ENCODE results near the gene WDR54. TPM values are rescaled to one million over a fixed set of nuclear protein-coding genes. Genes with fewer than 3 reads are reported as not detected.
A peak's percentile ranks its signal among the peaks of the same experiment; 100 is the strongest.
"Not testable (repeated sequence)": the region's sequence is repeated elsewhere in the genome, so short reads cannot be mapped to it uniquely, and the experiment has no call there.

The WDR54 gene
- total RNA-seq, 1 donor from 2014 or later = 25.0 TPM

- peak overlapping the region; percentile 95 for H3K4me3 Mint-ChIP-seq
- no peak for DNase-seq (ENCODE audit: low spot score in 2 of 2, unreplicated experiment in 2 of 2)
- no peaks in the 10 kb centered on the region for H3K36me3 Mint-ChIP-seq
- peak overlapping the region; percentile 83 for H3K27ac Mint-ChIP-seq
- no peaks in the 10 kb centered on the region for H3K27me3 Mint-ChIP-seq (ENCODE audit: low read depth)
- H3K4me1 Mint-ChIP-seq = peaks cover 23% of the 10 kb centered on the region
- no peak for TF ChIP-seq CTCF (IDR thresholded peaks at IDR 0.05; ENCODE audit: unreplicated experiment)
- H3K9me3 Mint-ChIP-seq = no peaks in the 10 kb centered on the region
Observed at GRCh38 chr2:74464406-74464805, 42.9 kb downstream of the WDR54 start.

GRCh38 chr2:74470742-74471141 is 49.2 kb downstream of the WDR54 start:
- H3K27me3 Mint-ChIP-seq (ENCODE audit: low read depth); H3K36me3 Mint-ChIP-seq; DNase-seq (ENCODE audit: low spot score in 2 of 2, unreplicated experiment in 2 of 2); H3K9me3 Mint-ChIP-seq: not testable (repeated sequence)
- H3K27ac Mint-ChIP-seq = peak overlapping the region; percentile 65
- peaks cover 21% of the 10 kb centered on the region for H3K4me1 Mint-ChIP-seq
- H3K4me3 Mint-ChIP-seq = peak overlapping the region; percentile 42

GRCh38 chr2:74471332-74472065 is 50.0 kb downstream of the WDR54 start:
- Mint-ChIP-seq H3K36me3 (peaks cover 2% of the 10 kb centered on the region), H3K4me1 (peaks cover 18% of the 10 kb centered on the region), H3K9me3 (no peaks in the 10 kb centered on the region), H3K27me3 (ENCODE audit: low read depth) (no peaks in the 10 kb centered on the region), H3K4me3 (peak overlapping the region; percentile 94), H3K27ac (peak overlapping the region; percentile 99)
- TF ChIP-seq CTCF (IDR thresholded peaks at IDR 0.05; ENCODE audit: unreplicated experiment) = no peak
- DNase-seq (ENCODE audit: low spot score in 2 of 2, unreplicated experiment in 2 of 2) = no peak

- Mint-ChIP-seq H3K27ac (peak within 1 kb of the TSS; percentile 99), H3K27me3 (ENCODE audit: low read depth) (no peaks in the 10 kb centered on the region), H3K4me3 (peak within 1 kb of the TSS; percentile 94)
Observed at GRCh38 chr2:74472086-74472944, 50.8 kb downstream of the WDR54 start, which contains the start of gene MRPL53. TSS of gene MRPL53 (minus strand) at chr2:74472680. CDS start at chr2:74472660, 20 bp downstream.

GRCh38 chr2:74472945-74473258 is 51.4 kb downstream of the WDR54 start:
- TF ChIP-seq CTCF (IDR thresholded peaks at IDR 0.05; ENCODE audit: unreplicated experiment) = no peak
- H3K4me3 Mint-ChIP-seq = peak overlapping the region; percentile 94
- peak overlapping the region; percentile 99 for H3K27ac Mint-ChIP-seq
- H3K27me3 Mint-ChIP-seq (ENCODE audit: low read depth) = no peaks in the 10 kb centered on the region
- H3K4me1 Mint-ChIP-seq = peaks cover 18% of the 10 kb centered on the region
- no peak for DNase-seq (ENCODE audit: low spot score in 2 of 2, unreplicated experiment in 2 of 2)
- peaks cover 9% of the 10 kb centered on the region for H3K36me3 Mint-ChIP-seq
- no peaks in the 10 kb centered on the region for H3K9me3 Mint-ChIP-seq

More at GRCh38 chr2:74472086-74472944, 50.8 kb downstream of the WDR54 start, which contains the start of gene MRPL53:
- Mint-ChIP-seq H3K9me3 (no peaks in the 10 kb centered on the region), H3K4me1 (peaks cover 18% of the 10 kb centered on the region), H3K36me3 (peaks cover 5% of the 10 kb centered on the region)
- TF ChIP-seq CTCF (IDR thresholded peaks at IDR 0.05; ENCODE audit: unreplicated experiment) = no peak
- DNase-seq (ENCODE audit: low spot score in 2 of 2, unreplicated experiment in 2 of 2) = peak; percentile 89 to 94

- peaks cover 18% of the 10 kb centered on the region for H3K4me1 Mint-ChIP-seq
- H3K27me3 Mint-ChIP-seq (ENCODE audit: low read depth) = no peaks in the 10 kb centered on the region
- peaks cover 9% of the 10 kb centered on the region for H3K36me3 Mint-ChIP-seq
- no peak for TF ChIP-seq CTCF (IDR thresholded peaks at IDR 0.05; ENCODE audit: unreplicated experiment)
- peak overlapping the region; percentile 9 for H3K27ac Mint-ChIP-seq
- no peak for DNase-seq (ENCODE audit: low spot score in 2 of 2, unreplicated experiment in 2 of 2)
- H3K9me3 Mint-ChIP-seq = no peaks in the 10 kb centered on the region
- H3K4me3 Mint-ChIP-seq = no peak overlapping the region
Observed at GRCh38 chr2:74474481-74474880, 53.0 kb downstream of the WDR54 start.

All from mesothelial cell of epicardium (in vitro differentiated cells).